Left forelimb (tissue), 1 donor: ENCODE results near the gene ARID3A.
A peak's percentile ranks its signal among the peaks of the same experiment; 100 is the strongest.

Experiments used
- DNase-seq: peaks from one replicate; pipeline ENCODE4 v3.0.0-alpha.2; 2018; ENCODE audit warnings: low spot score

Gene ARID3A

GRCh38 chr19:931860-932647, 6.2 kb downstream of the ARID3A start:
- DNase-seq = no peak

DNA sequence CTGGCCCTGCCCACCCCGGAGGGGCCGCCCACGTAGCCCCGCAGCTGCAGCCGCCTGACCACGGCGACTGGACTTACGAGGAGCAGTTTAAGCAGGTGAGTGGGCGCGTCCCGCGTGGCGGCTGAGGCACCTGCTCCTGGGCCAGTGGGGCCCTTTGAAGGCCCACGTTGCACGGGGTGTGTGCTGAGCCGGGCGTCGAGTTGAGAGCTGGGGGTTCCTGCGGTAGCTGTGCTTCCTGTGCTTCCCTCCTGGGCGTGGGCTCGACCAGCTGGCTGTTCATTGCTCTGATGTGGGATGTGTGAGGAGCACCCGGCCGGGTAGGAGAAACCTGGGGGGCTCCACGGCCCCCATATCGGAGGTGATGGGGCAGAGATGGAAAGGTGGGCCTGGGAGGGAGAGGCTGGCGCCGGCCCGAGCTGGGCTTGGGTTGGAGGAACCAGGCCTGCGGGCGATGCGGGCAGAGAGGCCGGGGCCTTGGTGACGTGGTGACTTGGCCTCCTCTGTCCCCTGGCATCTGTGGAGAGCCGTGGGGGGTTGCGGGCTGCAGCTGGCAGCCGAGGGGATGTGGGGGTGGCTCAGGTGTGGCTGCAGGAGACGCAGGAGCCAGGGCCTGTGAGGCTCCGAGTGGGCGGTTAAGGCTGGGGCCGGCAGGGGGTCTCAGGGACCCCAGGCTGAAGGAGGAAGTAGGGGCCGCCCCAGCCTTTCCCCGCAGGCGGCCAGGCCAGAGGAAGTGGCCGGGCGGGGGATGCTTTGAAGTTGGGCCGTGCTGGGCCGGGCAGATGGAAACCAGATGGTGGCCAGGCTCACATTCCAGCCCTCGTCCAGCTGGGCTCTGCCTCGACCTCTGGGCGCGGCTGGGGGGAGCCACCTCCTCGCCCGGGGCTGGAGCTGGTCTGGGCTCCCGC, 7.1 kb downstream of the ARID3A start:
- peak; percentile 86 for DNase-seq

DNA sequence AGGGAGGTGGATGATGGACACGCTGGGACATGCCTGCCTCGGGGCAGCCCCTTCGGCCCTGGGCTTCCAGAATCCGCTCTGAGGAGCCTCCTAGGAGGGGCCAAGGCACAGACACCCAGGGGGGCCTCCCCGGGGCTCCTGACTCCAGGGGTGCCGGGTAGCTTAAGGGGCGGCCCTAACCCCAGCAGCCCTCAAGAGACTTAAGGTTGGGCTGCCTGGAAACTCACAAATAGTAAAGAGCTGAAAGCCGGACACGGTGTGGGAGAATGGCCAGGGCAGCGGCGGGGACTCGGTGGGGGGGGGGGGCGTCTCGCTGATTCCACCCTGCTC, 7.7 kb downstream of the ARID3A start:
- no peak for DNase-seq

- DNase-seq = no peak
Observed at GRCh38 chr19:934197-934840, 8.5 kb downstream of the ARID3A start.

GRCh38 chr19:934865-935479, 9.1 kb downstream of the ARID3A start:
- DNase-seq = peak; percentile 91

DNA sequence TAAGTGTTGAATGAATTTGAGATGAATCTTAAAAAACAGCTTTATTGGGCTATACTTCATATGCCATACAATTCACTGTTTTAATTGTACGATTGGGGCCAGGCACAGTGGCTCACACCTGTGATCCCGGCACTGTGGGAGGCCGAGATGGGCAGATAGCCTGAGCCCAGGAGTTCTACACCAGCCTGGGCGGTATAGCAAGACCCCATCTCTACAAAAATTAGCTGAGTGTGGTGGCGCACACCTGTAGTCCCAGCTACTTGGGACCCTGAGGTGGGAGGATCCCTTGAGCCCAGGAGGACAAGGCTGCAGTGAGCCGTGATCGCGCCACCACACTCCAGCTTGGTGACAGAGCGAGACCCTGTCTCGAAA, 10.3 kb downstream of the ARID3A start:
- no peak for DNase-seq

DNA sequence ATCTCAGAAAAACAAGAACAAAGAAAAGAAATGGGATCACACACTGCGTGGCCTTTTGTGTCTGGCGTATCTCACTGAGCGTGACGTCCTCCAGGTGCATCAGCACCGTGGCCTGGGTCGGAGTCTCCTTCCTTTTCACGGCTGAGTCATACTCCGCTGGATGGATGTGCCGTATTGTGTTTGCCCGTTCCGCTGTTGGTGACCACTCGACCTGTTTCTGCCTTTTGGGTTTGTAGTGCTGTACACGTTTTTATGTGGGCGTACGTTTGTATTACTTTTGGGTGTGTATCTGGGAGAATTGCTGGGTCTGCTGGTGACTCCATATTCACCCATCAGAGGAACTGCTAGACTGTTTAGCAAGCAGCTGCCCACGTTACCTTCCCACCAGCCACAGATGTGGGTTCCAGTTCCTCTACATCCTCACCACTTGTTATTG, 11.4 kb downstream of the ARID3A start:
- DNase-seq = no peak

DNA sequence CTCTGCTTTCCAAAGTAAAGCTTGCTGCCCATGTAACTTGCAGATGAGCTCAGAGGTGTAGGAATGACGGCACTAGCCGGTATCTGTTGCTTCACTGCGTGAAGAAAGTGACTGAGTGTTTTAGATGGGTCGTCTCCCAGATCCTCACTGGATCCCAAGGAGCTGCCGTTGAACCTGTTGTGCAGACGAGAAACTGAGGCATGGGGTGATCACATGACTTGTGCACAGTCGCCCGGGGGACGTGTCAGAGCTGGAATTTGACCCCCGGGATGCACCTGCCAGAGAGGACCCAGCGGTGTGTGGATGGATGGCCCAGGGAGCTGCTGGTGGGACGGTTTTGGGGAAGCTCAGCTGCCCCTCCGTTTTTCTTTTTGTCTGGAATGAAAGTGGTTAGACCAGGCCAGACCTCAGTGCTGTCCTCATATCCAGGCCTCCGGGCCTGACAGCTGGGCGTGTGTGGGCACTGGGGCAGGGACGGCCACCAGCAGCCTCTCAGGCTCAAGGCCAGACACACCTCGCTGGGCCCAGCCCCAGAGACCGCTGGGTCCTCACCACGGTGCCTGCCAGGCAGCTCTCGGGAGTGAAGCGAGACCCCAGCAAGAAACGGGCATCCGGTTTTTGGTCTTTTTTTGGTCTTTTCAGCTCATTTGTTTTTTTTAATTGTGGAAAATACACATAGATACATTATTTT, 12.5 kb downstream of the ARID3A start:
- no peak for DNase-seq

DNA sequence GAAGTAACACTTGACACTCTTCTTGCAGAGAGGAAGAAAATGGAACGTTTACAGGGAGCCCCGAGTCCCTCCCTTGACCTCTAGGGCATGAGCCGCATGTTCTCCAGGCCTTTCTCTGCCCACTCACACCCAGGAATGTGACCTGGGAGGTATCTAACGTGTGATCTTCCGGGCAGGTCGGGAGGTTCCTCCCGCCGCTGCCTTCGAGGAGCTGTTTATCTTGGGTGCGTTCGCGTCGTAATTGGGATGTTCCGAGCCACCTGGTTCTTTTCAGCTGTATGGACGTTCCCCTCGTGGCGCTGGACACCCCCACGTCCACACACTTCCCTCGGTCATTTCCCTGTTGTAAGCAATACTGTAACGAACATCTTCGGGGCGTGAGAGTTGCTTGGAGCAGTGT, 13.6 kb downstream of the ARID3A start:
- no peak for DNase-seq

DNA sequence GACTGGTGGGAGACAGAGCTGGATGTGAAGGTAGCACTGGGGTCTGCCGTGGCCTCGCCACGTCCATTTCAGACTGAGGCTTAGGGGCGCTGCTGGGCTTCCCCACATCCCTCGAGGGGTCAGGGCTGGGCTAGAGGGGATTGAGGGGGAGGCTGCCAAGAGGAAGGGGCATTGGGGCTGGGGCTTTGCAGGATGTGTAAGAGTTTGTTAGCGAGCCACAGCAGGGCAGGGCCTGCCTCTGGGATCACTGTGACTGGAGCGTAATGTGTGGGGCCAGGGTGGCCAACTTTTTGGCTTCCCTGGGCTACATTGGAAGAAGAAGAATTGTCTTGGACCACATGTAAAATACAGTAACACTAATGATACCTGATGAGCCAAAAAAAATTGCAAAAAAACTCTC, 14.1 kb downstream of the ARID3A start:
- DNase-seq = no peak

DNA sequence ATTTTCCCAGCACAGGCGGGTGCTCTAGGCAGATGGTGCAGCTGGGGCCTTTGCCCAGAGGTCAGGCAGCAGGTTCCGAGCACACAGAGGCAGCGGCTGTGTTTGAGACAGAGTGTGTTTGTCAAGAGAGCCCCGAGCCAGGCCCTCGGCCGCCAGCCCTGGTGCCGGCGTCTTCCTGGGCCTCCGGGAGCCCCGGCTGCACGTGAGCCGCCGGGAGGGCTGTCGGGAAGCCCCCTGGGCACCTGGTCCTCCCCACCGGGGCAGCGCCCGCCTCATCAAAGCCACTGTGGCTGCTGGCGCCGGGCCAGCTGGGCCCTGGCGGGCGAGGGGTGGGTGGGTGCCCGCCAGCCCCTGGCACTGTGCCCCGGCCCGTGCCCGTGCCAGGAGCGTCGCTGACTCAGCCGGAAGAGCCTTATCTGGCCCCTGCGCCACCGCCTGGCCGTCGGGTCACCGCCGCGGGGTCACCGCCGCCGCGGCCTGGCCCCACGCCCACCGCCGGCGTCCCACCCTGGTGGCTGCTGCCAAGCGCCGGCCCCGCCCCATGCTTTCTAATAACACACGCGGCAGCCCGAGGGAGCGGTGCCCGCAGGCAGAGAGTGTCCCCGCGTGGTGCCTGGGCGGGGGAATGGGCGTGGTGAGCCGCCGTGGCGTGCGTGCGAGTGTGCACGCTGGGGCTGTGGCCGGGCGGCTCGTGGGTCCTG, 14.9 kb downstream of the ARID3A start:
- DNase-seq = no peak

- DNase-seq = no peak
Observed at GRCh38 chr19:941292-942132, 15.7 kb downstream of the ARID3A start.

- DNase-seq = no peak
Observed at GRCh38 chr19:942133-942645, 16.4 kb downstream of the ARID3A start.

DNA sequence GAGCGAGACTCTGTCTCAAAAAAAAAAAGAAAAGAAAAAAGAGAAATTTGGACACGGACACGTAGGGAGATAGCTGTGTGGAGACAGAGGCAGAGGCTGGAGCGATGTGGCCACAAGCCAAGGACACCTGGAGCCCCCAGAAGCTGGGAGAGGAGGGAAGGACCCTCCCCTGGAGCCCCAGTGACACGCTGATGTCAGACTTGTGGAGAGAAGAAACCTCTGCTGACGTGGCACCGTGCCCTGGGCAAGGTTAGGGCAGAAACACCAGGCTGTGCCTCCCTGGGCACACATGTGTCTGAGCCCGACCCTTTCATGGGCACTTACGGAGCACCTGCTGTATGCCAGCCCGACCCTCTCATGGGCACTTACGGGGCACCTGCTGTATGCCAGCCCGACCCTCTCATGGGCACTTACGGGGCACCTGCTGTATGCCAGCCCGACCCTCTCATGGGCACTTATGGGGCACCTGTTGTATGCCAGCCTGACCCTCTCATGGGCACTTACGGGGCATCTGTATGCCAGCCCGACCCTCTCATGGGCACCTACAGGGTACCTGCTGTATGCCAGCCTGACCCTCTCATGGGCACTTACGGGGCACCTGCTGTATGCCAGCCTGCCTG, 17.8 kb downstream of the ARID3A start:
- no peak for DNase-seq

DNA sequence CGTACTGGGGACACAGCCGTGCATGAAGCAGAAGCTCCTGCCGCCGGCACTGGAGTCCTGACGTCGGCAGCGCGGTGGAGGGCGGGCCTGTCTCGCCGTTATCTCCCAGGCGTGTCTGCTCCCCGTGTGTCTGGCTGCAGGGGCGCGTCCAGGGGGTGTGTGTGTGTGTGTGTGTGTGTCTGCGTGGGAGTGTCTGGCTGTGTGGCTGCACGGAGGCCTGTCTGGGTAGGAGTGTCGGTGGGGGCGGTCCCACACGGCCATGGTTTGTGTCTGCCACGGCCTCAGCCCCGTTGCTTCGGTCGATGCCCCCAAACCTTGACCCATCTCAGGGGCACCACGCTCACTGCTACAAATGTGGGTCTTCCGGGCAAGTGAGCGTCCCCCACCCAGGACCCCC, 18.3 kb downstream of the ARID3A start:
- DNase-seq = no peak

GRCh38 chr19:944663-945241, 18.9 kb downstream of the ARID3A start:
- DNase-seq = no peak

DNA sequence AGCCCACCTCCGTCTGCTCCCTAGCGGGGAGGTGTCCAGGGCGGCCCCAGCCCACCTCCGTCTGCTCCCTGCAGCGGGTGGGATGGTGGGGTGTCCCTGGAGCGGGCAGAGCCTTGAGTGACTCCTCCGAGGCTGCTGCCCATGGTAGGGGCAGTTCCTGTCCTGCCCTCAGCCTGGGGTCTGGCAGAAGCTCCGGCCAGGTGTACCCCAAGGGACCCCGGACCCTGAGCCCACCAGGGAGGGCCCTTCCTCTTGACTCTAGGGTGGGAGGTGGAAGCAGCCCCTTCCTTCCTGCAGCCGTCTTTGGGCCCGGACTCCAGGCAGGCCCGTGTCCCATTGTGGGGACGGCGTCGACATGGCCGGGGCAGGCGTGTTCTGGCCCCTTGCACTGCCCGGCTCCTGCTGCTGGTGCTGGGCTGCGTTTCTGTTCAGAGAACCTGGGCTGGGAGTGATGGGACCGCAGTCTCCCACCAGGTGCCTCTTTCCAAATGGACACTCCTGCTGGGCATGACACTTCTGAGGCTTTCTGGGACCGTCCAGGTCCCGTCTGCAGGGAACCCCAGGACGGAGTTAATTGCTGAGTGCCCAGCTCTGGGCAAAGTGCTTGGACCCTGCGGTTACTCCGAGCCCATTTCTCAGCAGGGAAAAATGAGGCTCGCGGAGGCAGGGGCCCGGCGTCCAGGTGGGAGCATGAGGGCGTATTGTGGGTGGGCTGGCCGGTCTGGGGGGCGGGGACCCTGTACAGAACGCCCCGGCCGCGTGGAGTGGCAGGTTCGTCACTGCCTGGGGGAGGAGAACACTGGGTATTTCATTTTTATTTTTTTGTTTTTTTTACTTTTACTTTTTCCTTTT, 19.8 kb downstream of the ARID3A start:
- DNase-seq = no peak

DNA sequence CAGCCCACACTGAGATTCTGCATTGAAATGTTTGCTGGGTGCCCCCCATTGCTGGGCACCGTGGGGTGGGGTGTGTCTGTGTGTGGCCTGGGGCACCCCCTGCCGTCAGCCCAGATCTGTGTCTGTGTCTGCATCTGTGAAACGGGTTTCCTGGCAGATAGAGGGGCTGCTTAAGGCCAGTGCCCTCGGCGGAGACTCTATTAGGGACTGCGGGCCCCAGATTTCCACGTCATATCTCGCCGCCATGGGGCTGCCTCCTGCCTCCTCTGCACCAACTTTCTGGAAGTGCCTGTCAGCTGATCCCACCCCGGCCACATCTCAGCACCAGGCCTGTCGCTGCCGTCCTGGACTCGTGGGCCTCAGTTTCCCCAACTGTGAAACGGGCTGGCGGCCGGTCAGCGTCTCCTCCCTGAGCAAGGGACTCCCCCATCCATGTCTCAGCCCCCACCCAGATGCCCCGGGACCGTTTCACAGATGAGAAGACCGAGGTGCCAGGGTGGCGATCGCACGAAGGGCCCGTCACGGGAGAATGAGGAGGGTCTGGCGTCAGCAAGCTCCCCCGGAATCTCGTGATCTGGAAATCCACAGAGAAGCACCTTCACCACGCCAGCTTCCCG, 21.4 kb downstream of the ARID3A start:
- no peak for DNase-seq
